Inflammatory macrophage treated with lipopolysaccharide for 1 hour (primary cell): ENCODE measurements around the gene DPY19L2.
"Not testable (repeated sequence)": the region's sequence is repeated elsewhere in the genome, so short reads cannot be mapped to it uniquely, and the experiment has no call there.

Experiments used
- DNase-seq, 2 donors: peaks; one replicate each; pipeline ENCODE4 v3.0.0-alpha.2; 2020 to 2022

Gene DPY19L2

GRCh38 chr12:63658501-63658900 is 9.8 kb downstream of the DPY19L2 start:
- DNase-seq: not testable (repeated sequence)

GRCh38 chr12:63656407-63656806 is 11.9 kb downstream of the DPY19L2 start:
- not testable (repeated sequence) for DNase-seq

- DNase-seq: not testable (repeated sequence)
These were observed 12.6 kb downstream of the DPY19L2 start for GRCh38 chr12:63655543-63656257.

- not testable (repeated sequence) for DNase-seq
These were observed 13.8 kb downstream of the DPY19L2 start for GRCh38 chr12:63654481-63654880.

- not testable (repeated sequence) for DNase-seq
These were observed 18.8 kb downstream of the DPY19L2 start for GRCh38 chr12:63649517-63649916.

- DNase-seq: not testable (repeated sequence)
These were observed 24.7 kb downstream of the DPY19L2 start for GRCh38 chr12:63643381-63644140.

- not testable (repeated sequence) for DNase-seq
These were observed 44.0 kb downstream of the DPY19L2 start for GRCh38 chr12:63624258-63624657.

- not testable (repeated sequence) for DNase-seq
These were observed 52.7 kb downstream of the DPY19L2 start for GRCh38 chr12:63615544-63615943.

- DNase-seq: not testable (repeated sequence)
These were observed 57.0 kb downstream of the DPY19L2 start for GRCh38 chr12:63611285-63611684.

- not testable (repeated sequence) for DNase-seq
These were observed 59.0 kb downstream of the DPY19L2 start for GRCh38 chr12:63609281-63609680.

- not testable (repeated sequence) for DNase-seq
These were observed 63.3 kb downstream of the DPY19L2 start for GRCh38 chr12:63604985-63605384.

GRCh38 chr12:63594828-63595227 is 73.5 kb downstream of the DPY19L2 start:
- DNase-seq: not testable (repeated sequence)

GRCh38 chr12:63584426-63584825 is 83.9 kb downstream of the DPY19L2 start:
- not testable (repeated sequence) for DNase-seq

GRCh38 chr12:63583289-63583688 is 85.0 kb downstream of the DPY19L2 start:
- not testable (repeated sequence) for DNase-seq

- peak; percentile 2 to 12 for DNase-seq
These were observed 90.7 kb downstream of the DPY19L2 start for GRCh38 chr12:63577631-63578030.

- DNase-seq: not testable (repeated sequence)
These were observed 96.3 kb downstream of the DPY19L2 start for GRCh38 chr12:63572038-63572437.

- DNase-seq: not testable (repeated sequence)
These were observed 109.8 kb downstream of the DPY19L2 start for GRCh38 chr12:63558445-63558844.

- not testable (repeated sequence) for DNase-seq
These were observed 116.9 kb downstream of the DPY19L2 start for GRCh38 chr12:63551397-63551796.

GRCh38 chr12:63549034-63549433 is 119.3 kb downstream of the DPY19L2 start:
- not testable (repeated sequence) for DNase-seq

GRCh38 chr12:63545298-63545916 is 122.9 kb downstream of the DPY19L2 start:
- not testable (repeated sequence) for DNase-seq

- DNase-seq: not testable (repeated sequence)
These were observed 129.6 kb downstream of the DPY19L2 start for GRCh38 chr12:63538656-63539055.

- not testable (repeated sequence) for DNase-seq
These were observed 130.5 kb downstream of the DPY19L2 start for GRCh38 chr12:63537838-63538237.

GRCh38 chr12:63529641-63530040 is 138.7 kb downstream of the DPY19L2 start:
- DNase-seq: not testable (repeated sequence)
